Fibroblast of pulmonary artery (primary cell): ENCODE measurements around the gene SEMA4C.

Experiments used
- DNase-seq: peaks from one replicate; pipeline ENCODE4 v3.0.0-alpha.2; 2010; ENCODE audit warnings: low read depth
- H3K4me3 ChIP-seq: replicated peaks from 2 replicates; pipeline ENCODE4 v1.5.1; 2011; ENCODE audit warnings: low read depth, mild to moderate bottlenecking, control low read depth, low read length, moderate library complexity
- TF ChIP-seq, protein P1 (sequence below): IDR thresholded peaks from 2 replicates; pipeline ENCODE4 v1.5.1; 2011; ENCODE audit warnings: mild to moderate bottlenecking, control low read depth, low read length, inconsistent platforms; ENCODE audit errors: missing control alignments

The SEMA4C gene

GRCh38 chr2:96878796-96879544 is 9.1 kb upstream of the SEMA4C start:
- TF ChIP-seq, protein P1, sequence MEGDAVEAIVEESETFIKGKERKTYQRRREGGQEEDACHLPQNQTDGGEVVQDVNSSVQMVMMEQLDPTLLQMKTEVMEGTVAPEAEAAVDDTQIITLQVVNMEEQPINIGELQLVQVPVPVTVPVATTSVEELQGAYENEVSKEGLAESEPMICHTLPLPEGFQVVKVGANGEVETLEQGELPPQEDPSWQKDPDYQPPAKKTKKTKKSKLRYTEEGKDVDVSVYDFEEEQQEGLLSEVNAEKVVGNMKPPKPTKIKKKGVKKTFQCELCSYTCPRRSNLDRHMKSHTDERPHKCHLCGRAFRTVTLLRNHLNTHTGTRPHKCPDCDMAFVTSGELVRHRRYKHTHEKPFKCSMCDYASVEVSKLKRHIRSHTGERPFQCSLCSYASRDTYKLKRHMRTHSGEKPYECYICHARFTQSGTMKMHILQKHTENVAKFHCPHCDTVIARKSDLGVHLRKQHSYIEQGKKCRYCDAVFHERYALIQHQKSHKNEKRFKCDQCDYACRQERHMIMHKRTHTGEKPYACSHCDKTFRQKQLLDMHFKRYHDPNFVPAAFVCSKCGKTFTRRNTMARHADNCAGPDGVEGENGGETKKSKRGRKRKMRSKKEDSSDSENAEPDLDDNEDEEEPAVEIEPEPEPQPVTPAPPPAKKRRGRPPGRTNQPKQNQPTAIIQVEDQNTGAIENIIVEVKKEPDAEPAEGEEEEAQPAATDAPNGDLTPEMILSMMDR = no peak
- DNase-seq = no peak
- H3K4me3 ChIP-seq = no peak overlapping the region

DNA sequence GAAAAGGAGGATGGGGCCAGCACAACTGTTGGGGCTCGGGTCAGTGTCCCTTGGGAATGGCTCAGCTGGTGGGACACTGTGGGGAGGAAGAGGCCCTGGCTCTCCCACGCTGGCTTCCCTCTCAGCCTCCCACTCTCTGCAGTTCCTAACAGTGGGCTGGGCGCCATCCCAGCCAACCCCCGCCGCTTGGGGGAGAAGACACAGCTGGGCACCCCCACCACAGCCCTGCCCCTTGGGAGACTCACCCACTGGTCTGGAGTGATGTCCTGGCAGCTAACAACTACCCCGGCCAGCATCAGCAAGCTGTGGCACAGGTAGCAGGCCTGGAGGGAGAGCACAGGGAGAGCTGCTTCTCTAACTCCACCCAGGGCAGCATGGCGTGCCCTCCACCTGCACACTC is 8.3 kb upstream of the SEMA4C start:
- no peak overlapping the region for H3K4me3 ChIP-seq
- TF ChIP-seq, protein P1 = no peak
- no peak for DNase-seq

GRCh38 chr2:96877631-96878092 is 7.8 kb upstream of the SEMA4C start:
- H3K4me3 ChIP-seq = no peak overlapping the region
- TF ChIP-seq, protein P1 = no peak
- DNase-seq = no peak

- TF ChIP-seq, protein P1 = no peak
- DNase-seq = no peak
- H3K4me3 ChIP-seq = no peak overlapping the region
These were observed 7.2 kb upstream of the SEMA4C start for GRCh38 chr2:96877042-96877451.

- no peak for DNase-seq
- TF ChIP-seq, protein P1 = no peak
- no peak overlapping the region for H3K4me3 ChIP-seq
These were observed 6.6 kb upstream of the SEMA4C start for GRCh38 chr2:96876269-96877041.

DNA sequence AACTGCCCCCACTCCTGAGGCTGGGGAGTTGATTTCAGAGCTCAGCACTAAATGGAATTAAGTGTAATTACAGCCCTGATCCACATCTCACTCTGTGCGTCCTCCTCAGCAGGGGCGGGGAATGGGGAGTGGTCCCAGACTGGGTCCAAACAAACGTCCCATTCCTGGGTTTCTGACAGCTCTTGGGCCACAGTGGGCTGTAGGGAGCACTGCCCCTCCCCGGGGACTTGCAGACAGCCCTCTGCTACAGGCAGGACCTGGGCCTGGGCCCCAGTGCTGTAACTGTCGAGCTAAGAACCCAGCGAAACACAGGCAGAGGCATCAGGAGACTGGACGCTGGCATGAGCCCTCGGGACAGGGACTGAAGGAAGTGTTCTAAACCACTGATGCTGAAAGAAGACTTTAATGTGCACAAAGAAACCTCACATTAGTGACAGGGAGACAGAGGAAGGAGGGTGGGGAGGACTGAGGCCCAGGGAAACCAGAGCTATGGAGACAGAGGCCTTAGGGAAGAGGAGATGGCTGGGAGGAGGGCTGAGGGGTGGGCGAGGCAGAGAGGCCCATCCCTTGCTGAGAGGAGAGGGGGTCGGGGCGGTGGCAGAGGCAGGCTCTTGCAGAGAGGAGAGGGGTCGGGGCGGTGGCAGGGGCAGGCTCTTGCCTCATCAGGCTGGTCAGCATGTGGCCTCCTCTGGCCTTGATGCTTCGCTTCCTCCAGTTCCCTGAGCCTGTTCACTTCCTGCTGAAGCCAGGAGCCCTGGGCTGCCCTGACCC is 5.8 kb upstream of the SEMA4C start:
- no peak for DNase-seq
- H3K4me3 ChIP-seq = no peak overlapping the region
- TF ChIP-seq, protein P1 = no peak
